ENCODE results near the gene RAB3A. TPM values are rescaled to one million over a fixed set of nuclear protein-coding genes. Genes with fewer than 3 reads are reported as not detected.

RAB3A gene
- total RNA-seq, 2 experiments from 2014 or later = 4.9 to 8.6 TPM

GRCh38 chr19:18193388-18194180 lies 10.3 kb downstream of the RAB3A start:
- peak overlapping the region; percentile 89 for H3K4me2 ChIP-seq (ENCODE audit: low read length)
- H3K79me2 ChIP-seq (ENCODE audit: insufficient read depth, low read depth, low read length) = peaks cover 8% of the 10 kb centered on the region; the same call in 1 of the 2 replicates
- 0 out of 2 replicates have a peak, but pooled peaks cover 12% of the 10 kb centered on the region for H4K20me1 ChIP-seq (ENCODE audit: insufficient read depth, low read length)
- ChIA-PET POLR2A (interaction anchor here (0.6 to 1.3 kb wide), 2 partner anchors 11 to 95 kb away, joined by 3 to 8 read pairs; partner anchors contain the start of gene RAB3A), CTCF (ENCODE audit: unreplicated experiment) (interaction anchor here (0.6 to 1.3 kb wide), 2 partner anchors 23 to 59 kb away, joined by 3 to 4 read pairs; no protein-coding TSS in a partner anchor)
- peak overlapping the region; percentile 53 for H3K27ac ChIP-seq (ENCODE audit: low read depth, low read length, poor library complexity, severe bottlenecking)
- no peak for TF ChIP-seq EZH2phosphoT487 (IDR thresholded peaks at IDR 0.05; ENCODE audit: borderline replicate concordance, low read depth, low read length)
- TF ChIP-seq, protein P1, sequence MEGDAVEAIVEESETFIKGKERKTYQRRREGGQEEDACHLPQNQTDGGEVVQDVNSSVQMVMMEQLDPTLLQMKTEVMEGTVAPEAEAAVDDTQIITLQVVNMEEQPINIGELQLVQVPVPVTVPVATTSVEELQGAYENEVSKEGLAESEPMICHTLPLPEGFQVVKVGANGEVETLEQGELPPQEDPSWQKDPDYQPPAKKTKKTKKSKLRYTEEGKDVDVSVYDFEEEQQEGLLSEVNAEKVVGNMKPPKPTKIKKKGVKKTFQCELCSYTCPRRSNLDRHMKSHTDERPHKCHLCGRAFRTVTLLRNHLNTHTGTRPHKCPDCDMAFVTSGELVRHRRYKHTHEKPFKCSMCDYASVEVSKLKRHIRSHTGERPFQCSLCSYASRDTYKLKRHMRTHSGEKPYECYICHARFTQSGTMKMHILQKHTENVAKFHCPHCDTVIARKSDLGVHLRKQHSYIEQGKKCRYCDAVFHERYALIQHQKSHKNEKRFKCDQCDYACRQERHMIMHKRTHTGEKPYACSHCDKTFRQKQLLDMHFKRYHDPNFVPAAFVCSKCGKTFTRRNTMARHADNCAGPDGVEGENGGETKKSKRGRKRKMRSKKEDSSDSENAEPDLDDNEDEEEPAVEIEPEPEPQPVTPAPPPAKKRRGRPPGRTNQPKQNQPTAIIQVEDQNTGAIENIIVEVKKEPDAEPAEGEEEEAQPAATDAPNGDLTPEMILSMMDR (conservative IDR thresholded peaks at IDR 0.05; ENCODE audit: low read length) = peak; percentile 29; the same call in 1 of the 2 replicates
- peak overlapping the region; percentile 24; the same call in 1 of the 2 replicates for H2AFZ ChIP-seq (ENCODE audit: low read length)
- H3K4me1 ChIP-seq (ENCODE audit: insufficient read depth, low read length, poor library complexity, severe bottlenecking) = peaks cover 26% of the 10 kb centered on the region
- H3K9me2 ChIP-seq (ENCODE audit: insufficient read depth, low read length) = no peaks in the 10 kb centered on the region
- H3K9me3 ChIP-seq (ENCODE audit: low read length) = no peaks in the 10 kb centered on the region
- intact Hi-C loops (cut with micrococcal nuclease; ENCODE audit: unreplicated experiment) = loop anchor here (2.0 kb wide), 1 partner anchor 25 kb away; no protein-coding TSS in a partner anchor
- TSS peak; percentile 36 for BruUV-seq (replicated peaks)
- peak; percentile 23 for DNase-seq (ENCODE audit: low spot score)
- peaks cover 28% of the 10 kb centered on the region for H3K36me3 ChIP-seq (ENCODE audit: insufficient read depth, low read length)
- peak overlapping the region; percentile 97 for H3K4me3 ChIP-seq (ENCODE audit: low read depth, low read length, poor library complexity, severe bottlenecking)

DNA sequence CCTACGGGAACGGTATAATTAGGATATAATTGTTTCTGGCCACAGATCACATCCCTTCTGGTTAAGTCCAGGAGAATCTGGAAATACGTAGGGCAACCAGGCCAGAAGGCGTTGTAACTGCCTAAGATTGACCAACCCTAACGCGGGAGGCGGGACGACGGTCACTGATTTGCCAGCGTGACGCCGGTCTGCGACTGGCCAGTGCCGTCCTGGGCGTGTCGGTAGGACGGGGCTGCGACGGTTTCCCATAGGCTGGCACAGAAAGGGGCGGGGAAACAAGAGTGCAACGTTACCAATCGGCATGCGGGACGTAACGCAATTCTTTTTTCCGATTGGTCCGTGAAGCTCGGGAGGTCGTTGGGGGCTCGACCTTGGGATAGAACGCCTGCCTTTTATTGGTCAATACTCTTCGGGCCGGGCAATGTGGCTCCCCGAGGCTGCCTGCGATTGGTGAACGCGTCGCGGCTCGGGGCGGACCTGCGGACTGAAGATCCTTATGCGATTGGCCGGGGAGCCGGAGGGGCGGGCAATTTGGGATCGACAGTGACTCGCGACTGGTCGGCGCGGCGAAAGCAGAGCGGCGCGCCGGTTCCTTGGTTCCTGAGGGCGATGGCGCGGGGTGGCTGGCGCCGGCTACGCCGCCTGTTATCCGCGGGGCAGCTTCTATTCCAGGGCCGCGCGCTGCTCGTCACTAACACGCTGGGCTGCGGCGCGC lies 11.0 kb downstream of the RAB3A start, which contains the start of gene MPV17L2:
Gene MPV17L2, plus strand, starts transcription at position 546 of the 715 bp plus-strand sequence. Its CDS starts 64 bp downstream, at position 610.
- H3K9me2 ChIP-seq (ENCODE audit: insufficient read depth, low read length) = no peaks in the 10 kb centered on the region
- ChIA-PET CTCF (ENCODE audit: unreplicated experiment) (interaction anchor here (0.6 to 1.3 kb wide), 4 partner anchors 22 to 72 kb away, joined by 3 to 4 read pairs (median 3); no protein-coding TSS in a partner anchor), POLR2A (interaction anchor here (0.6 to 1.9 kb wide), 4 partner anchors 12 to 1067 kb away, joined by 3 to 8 read pairs (median 6); partner anchors contain the start of gene RAB3A)
- 0 out of 2 replicates have a peak, but pooled peaks cover 12% of the 10 kb centered on the region for H4K20me1 ChIP-seq (ENCODE audit: insufficient read depth, low read length)
- peak within 1 kb of the TSS; percentile 57; the same call in 1 of the 2 replicates for H2AFZ ChIP-seq (ENCODE audit: low read length)
- peak within 1 kb of the TSS; percentile 97 for H3K4me3 ChIP-seq (ENCODE audit: low read depth, low read length, poor library complexity, severe bottlenecking)
- peaks cover 21% of the 10 kb centered on the region; the same call in 1 of the 2 replicates for H3K36me3 ChIP-seq (ENCODE audit: insufficient read depth, low read length)
- H3K79me2 ChIP-seq (ENCODE audit: insufficient read depth, low read depth, low read length) = peaks cover 8% of the 10 kb centered on the region; the same call in 1 of the 2 replicates
- no TSS peak for BruUV-seq (replicated peaks)
- H3K27ac ChIP-seq (ENCODE audit: low read depth, low read length, poor library complexity, severe bottlenecking) = peak within 1 kb of the TSS; percentile 92
- DNase-seq (ENCODE audit: low spot score) = peak; percentile 100
- H3K4me1 ChIP-seq (ENCODE audit: insufficient read depth, low read length, poor library complexity, severe bottlenecking) = peaks cover 31% of the 10 kb centered on the region
- intact Hi-C loops (cut with micrococcal nuclease; ENCODE audit: unreplicated experiment) = loop anchor here (2.0 kb wide), 1 partner anchor 24 kb away; no protein-coding TSS in a partner anchor
- H3K4me2 ChIP-seq (ENCODE audit: low read length) = peak within 1 kb of the TSS; percentile 92
- TF ChIP-seq EZH2phosphoT487 (IDR thresholded peaks at IDR 0.05; ENCODE audit: borderline replicate concordance, low read depth, low read length) = no peak
- TF ChIP-seq, protein P1 (conservative IDR thresholded peaks at IDR 0.05; ENCODE audit: low read length) = no peak
- H3K9me3 ChIP-seq (ENCODE audit: low read length) = no peaks in the 10 kb centered on the region
